ENCODE results near the gene OGA.

DNA sequence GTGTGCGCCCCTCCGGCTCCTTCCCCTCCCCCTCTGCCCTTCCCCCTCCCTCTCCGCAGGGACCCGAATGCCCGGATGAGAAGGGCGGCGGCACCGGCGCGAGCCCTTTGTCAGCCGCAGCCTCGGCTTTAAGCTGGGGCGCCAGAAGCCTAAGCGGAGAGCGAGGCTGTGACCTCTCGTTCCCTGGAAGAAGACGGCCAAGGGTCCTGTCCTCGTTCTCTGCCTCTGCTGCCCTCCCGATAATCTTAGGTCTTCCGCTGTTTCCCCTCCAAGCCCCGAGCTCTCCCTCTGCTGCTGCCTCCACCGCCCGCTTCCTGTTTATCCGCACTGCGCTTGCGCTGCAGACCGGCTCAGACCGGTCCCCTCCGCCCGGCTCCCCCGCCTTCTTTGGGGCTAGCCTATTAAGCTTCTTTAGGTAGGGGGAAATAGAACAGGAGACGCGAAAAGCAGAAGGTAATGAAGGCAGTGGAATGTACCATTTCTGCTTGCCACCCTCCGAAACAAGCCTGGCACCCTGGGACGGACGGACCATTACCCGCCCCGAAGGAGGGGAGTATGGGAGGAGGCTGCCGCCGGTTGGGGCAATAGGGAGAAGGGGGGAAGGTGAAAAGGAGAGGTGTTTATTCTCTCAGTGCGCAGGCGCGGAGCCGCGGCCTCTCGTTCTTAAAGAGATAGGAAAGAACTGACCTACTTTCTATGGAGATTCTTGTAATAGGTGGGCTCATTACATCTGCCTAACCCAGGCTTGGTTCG, at the start of gene OGA:
- TF ChIP-seq CTCF (IDR thresholded peaks at IDR 0.05 in 2 of 3, conservative IDR thresholded peaks at IDR 0.05 in 1 of 3; ENCODE audit: insufficient read depth in 2 of 3, low read depth in 1 of 3, low read length in 3 of 3) (no peak), RAD21 (CRISPR knock-in tag; conservative IDR thresholded peaks at IDR 0.05 in 1 of 2, IDR thresholded peaks at IDR 0.05 in 1 of 2) (no peak), ZNF12 (CRISPR knock-in tag; IDR thresholded peaks at IDR 0.05) (no peak), DNMT1 (IDR thresholded peaks at IDR 0.05) (no peak), ZNF282 (CRISPR knock-in tag; IDR thresholded peaks at IDR 0.05) (no peak), ZFP36 (IDR thresholded peaks at IDR 0.05; ENCODE audit: low read depth, low read length, partially characterized antibody) (no peak), TAF7 (tag; IDR thresholded peaks at IDR 0.05) (peak; percentile 99), ZNF354B (CRISPR knock-in tag; IDR thresholded peaks at IDR 0.05) (no peak), ZNF512 (tag; IDR thresholded peaks at IDR 0.05) (no peak), POU5F1 (IDR thresholded peaks at IDR 0.05; ENCODE audit: borderline replicate concordance, low read depth, low read length, partially characterized antibody) (no peak), TEAD4 (IDR thresholded peaks at IDR 0.05; ENCODE audit: low read length) (no peak), TEAD4 (CRISPR knock-in tag; IDR thresholded peaks at IDR 0.05; ENCODE audit: borderline replicate concordance) (no peak), HNRNPK (IDR thresholded peaks at IDR 0.05; ENCODE audit: low read depth, low read length, poor library complexity, severe bottlenecking) (no peak)

All from K562 (cell line).